Natural killer cell (primary cell): Measurements from ENCODE around the gene TTC24. TPM values are rescaled to one million over a fixed set of nuclear protein-coding genes. Genes with fewer than 3 reads are reported as not detected.

ENCODE experiments used
- ATAC-seq, 3 donors: fragments of 150-1000 bp in 2 of 3; fragments of 200-7000 bp in 1 of 3; cut with Tn5 transposase; 1 replicate in 1 of 3; 2 replicates in 2 of 3; pipeline ENCODE4 v1.10.0; 2021; ENCODE audit warnings: mild to moderate bottlenecking in 2 of 3, moderate library complexity in 2 of 3
- DNase-seq, 2 donors: peaks; one replicate each; pipeline versions ENCODE4 v3.0.0 to v3.0.0-alpha.2; 2013 to 2021; ENCODE audit warnings: mixed read lengths in 1 of 2
- H3K27ac ChIP-seq: one replicate; pipeline ENCODE4 v1.5.1; 2013; ENCODE audit warnings: mild to moderate bottlenecking, low read length
- H3K27me3 ChIP-seq: one replicate; pipeline ENCODE4 v1.6.1; 2013; ENCODE audit warnings: low read length; ENCODE audit not compliant: control insufficient read depth, insufficient read depth
- H3K36me3 ChIP-seq: one replicate; pipeline ENCODE4 v1.6.1; 2013; ENCODE audit warnings: low read length; ENCODE audit not compliant: control insufficient read depth, insufficient read depth
- H3K4me1 ChIP-seq: one replicate; pipeline ENCODE4 v1.6.1; 2013; ENCODE audit warnings: low read length; ENCODE audit not compliant: control insufficient read depth, insufficient read depth
- H3K4me3 ChIP-seq: one replicate; pipeline ENCODE4 v1.5.1; 2013; ENCODE audit warnings: low read length
- H3K9me3 ChIP-seq: one replicate; pipeline ENCODE4 v1.6.1; 2013; ENCODE audit warnings: low read length; ENCODE audit not compliant: control insufficient read depth, insufficient read depth
- H3K27ac Mint-ChIP-seq, 2 donors: one replicate each; pipeline ENCODE4 v1.8.0; 2022; ENCODE audit warnings: mild to moderate bottlenecking in 2 of 2, mixed read lengths in 2 of 2, moderate library complexity in 1 of 2
- H3K27me3 Mint-ChIP-seq, 2 donors: one replicate each; pipeline ENCODE4 v1.8.0; 2022; ENCODE audit warnings: low read depth in 2 of 2, mixed read lengths in 2 of 2
- H3K36me3 Mint-ChIP-seq: one replicate; pipeline ENCODE4 v1.8.0; 2022; ENCODE audit warnings: mixed read lengths
- H3K4me1 Mint-ChIP-seq, 2 donors: one replicate each; pipeline ENCODE4 v1.8.0; 2022; ENCODE audit warnings: mixed read lengths in 2 of 2
- H3K4me3 Mint-ChIP-seq: one replicate; pipeline ENCODE4 v1.8.0; 2022; ENCODE audit warnings: mild to moderate bottlenecking, moderate library complexity, mixed read lengths
- H3K9me3 Mint-ChIP-seq, 2 donors: one replicate each; pipeline ENCODE4 v1.8.0; 2022; ENCODE audit warnings: mixed read lengths in 2 of 2
- WGBS: methylation state at CpG from one replicate; pipeline ENCODE4 v1.1.7; 2013; ENCODE audit warnings: missing lambda C conversion rate; ENCODE audit not compliant: insufficient coverage; 5-methylcytosine and 5-hydroxymethylcytosine counted together
- intact Hi-C: fragments of 100-400 bp; cut with micrococcal nuclease; formaldehyde crosslinking; loops from one replicate; pipeline ENCODE4 v1.14.2; 2022
- total RNA-seq, 4 donors: library from RNA; stranded (reverse); fragments of 120-200 nt in 1 of 4; gene quantifications; one replicate each; pipeline versions ENCODE4 v1.2.3 to v1.2.4, GENCODE V29; 2013 to 2022
- TF ChIP-seq, protein P1 (sequence below): fragments of 200-600 bp; IDR thresholded peaks from one replicate; pipeline ENCODE4 v1.8.0; 2022; ENCODE audit warnings: antibody characterized with exemption

The TTC24 gene
- 1 to 10 TPM; 3.3 to 4.1 (median 4.0) TPM for total RNA-seq
- 7.2 TPM for total RNA-seq (2013)

DNA sequence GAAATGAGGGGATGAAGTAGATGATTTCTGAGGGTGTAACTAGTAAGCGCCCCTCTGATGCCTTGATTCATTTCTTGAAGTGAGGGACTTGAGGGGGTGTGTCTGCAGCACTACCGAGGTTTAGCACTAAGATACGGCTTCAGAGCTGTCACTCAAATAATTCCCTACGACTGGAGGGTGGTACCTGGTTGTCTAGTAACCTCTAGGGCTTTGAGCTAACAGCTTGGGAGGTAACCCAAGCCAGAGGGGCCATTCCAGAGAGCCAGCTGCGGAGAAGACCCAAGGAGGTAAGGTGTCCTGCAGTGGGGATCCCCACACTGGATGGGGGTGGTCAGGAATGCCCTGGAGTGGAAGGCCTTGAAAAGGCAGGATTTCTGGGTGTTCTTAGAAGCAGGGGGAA lies at the start of gene TTC24:
Gene TTC24, plus strand, starts transcription at position 252 of the 400 bp plus-strand sequence. CDS start 1,642 bp downstream, outside the sequence.
- Mint-ChIP-seq H3K9me3 (no peaks in the 10 kb centered on the region), H3K4me3 (no peak within 1 kb of the TSS), H3K4me1 (peaks cover 6 to 30% of the 10 kb centered on the region in 2 donors), H3K27me3 (peaks cover 0 to 4% of the 10 kb centered on the region in 2 donors), H3K27ac (no peak within 1 kb of the TSS), H3K36me3 (no peaks in the 10 kb centered on the region)
- intact Hi-C loops: no loop called here
- H3K9me3 ChIP-seq: no peaks in the 10 kb centered on the region
- H3K4me1 ChIP-seq: peaks cover 32% of the 10 kb centered on the region
- 93% methylated on average over 5 of the region's 5 CpGs for WGBS
- H3K27me3 ChIP-seq: no peaks in the 10 kb centered on the region
- TF ChIP-seq, protein P1, sequence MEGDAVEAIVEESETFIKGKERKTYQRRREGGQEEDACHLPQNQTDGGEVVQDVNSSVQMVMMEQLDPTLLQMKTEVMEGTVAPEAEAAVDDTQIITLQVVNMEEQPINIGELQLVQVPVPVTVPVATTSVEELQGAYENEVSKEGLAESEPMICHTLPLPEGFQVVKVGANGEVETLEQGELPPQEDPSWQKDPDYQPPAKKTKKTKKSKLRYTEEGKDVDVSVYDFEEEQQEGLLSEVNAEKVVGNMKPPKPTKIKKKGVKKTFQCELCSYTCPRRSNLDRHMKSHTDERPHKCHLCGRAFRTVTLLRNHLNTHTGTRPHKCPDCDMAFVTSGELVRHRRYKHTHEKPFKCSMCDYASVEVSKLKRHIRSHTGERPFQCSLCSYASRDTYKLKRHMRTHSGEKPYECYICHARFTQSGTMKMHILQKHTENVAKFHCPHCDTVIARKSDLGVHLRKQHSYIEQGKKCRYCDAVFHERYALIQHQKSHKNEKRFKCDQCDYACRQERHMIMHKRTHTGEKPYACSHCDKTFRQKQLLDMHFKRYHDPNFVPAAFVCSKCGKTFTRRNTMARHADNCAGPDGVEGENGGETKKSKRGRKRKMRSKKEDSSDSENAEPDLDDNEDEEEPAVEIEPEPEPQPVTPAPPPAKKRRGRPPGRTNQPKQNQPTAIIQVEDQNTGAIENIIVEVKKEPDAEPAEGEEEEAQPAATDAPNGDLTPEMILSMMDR: no peak
- H3K4me3 ChIP-seq: no peak within 1 kb of the TSS
- ATAC-seq (no peak), DNase-seq (no peak)
- H3K27ac ChIP-seq: no peak within 1 kb of the TSS
- H3K36me3 ChIP-seq: no peaks in the 10 kb centered on the region

DNA sequence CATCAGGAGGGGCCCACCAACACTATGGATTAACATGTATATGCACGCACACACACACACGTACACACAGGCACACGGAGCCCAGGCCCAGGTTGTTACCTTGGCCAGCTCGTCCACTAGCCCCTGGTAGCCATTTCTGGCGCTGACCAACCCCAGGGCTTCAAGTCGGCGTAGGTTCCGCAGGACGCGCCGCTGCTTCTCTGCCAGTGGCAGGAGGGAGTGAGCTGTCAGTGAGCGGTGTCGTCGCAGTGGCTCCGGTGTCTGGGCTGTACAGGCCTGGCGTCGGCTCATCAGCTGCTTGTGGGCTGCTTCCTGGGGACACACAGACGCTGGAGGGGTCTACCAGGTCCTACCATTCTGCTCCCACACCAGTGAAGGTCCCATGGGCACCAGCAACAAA lies 49.5 kb upstream of the TTC24 start:
- DNase-seq (no peak), ATAC-seq (no peak)
- 96% methylated on average over 18 of the region's 18 CpGs for WGBS
- Mint-ChIP-seq H3K9me3 (no peaks in the 10 kb centered on the region), H3K36me3 (no peaks in the 10 kb centered on the region), H3K4me3 (no peak overlapping the region), H3K4me1 (peaks cover 19 to 21% of the 10 kb centered on the region in 2 donors), H3K27me3 (peaks cover 0 to 2% of the 10 kb centered on the region in 2 donors), H3K27ac (no peak overlapping the region)
- H3K27me3 ChIP-seq: no peaks in the 10 kb centered on the region
- peaks cover 14% of the 10 kb centered on the region for H3K4me1 ChIP-seq
- H3K9me3 ChIP-seq: no peaks in the 10 kb centered on the region
- intact Hi-C loops: no loop called here
- H3K27ac ChIP-seq: no peak overlapping the region
- H3K4me3 ChIP-seq: no peak overlapping the region
- no peaks in the 10 kb centered on the region for H3K36me3 ChIP-seq
- TF ChIP-seq, protein P1: no peak

DNA sequence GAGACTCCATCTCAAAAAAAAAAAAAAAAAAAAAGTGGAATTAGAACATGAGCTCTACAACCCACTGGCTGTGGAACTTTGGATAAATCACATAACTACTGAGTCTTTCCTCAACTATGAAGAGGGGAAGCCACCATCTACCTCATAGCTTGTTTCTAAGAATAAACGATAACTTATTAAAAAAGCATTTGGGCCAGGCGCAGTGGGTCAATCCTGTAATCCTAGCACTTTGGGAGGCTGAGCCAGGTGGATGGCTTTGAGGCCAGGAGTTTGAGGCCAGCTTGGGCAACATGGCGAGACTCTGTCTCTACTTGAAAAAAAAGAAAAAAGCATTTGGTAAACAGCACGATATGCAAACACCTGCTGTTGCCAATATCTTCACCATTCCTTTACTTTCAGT lies 47.1 kb upstream of the TTC24 start:
- Histone ChIP-seq H3K36me3 (no peaks in the 10 kb centered on the region), H3K4me1 (peaks cover 3% of the 10 kb centered on the region), H3K9me3 (no peaks in the 10 kb centered on the region), H3K4me3 (no peak overlapping the region), H3K27ac (no peak overlapping the region), H3K27me3 (no peaks in the 10 kb centered on the region)
- Mint-ChIP-seq H3K4me1 (peaks cover 8 to 9% of the 10 kb centered on the region in 2 donors), H3K36me3 (no peaks in the 10 kb centered on the region), H3K27ac (no peak overlapping the region), H3K27me3 (no peaks in the 10 kb centered on the region), H3K9me3 (no peaks in the 10 kb centered on the region), H3K4me3 (no peak overlapping the region)
- ATAC-seq (no peak), DNase-seq (no peak)
- TF ChIP-seq, protein P1: no peak
- 98% methylated on average over 3 of the region's 4 CpGs for WGBS
- intact Hi-C loops: no loop called here

DNA sequence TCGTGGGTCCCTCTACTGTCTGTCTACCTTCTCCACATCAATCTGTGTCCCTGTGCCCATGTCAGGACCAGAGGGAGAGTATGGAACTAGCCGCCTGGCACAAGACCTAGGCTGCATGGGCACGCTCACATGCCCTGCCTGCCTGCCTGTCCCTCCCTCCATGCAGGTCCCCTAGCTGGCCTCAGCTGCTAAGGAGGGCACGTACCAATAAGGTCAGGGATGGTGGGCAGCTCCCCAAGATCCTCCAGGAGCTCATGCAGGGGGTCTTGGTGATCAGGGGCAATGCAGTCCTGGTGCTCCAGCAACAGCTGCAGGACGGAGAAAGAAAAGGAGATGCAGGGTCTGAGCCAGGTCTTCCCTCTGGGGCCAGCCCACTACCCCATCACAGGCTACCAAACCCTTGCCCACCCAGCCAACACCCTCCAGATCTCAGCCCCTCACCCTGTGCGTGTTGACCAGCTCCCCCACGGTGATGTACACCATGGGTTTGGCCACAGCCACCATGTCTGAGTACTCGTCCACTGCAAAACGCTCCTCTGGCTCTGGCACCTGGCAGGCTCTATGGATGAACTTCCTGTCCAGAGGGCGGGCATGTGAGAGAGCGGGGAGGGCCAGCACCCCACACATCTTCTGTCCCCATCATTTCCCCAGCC lies 45.8 kb upstream of the TTC24 start:
- WGBS: 94% methylated on average over 11 of the region's 11 CpGs

More for the DNA sequence above, 45.8 kb upstream of the TTC24 start:
- no peaks in the 10 kb centered on the region for H3K9me3 ChIP-seq
- peaks cover 1% of the 10 kb centered on the region for H3K4me1 ChIP-seq
- H3K27ac ChIP-seq: no peak overlapping the region
- Mint-ChIP-seq H3K36me3 (no peaks in the 10 kb centered on the region), H3K9me3 (no peaks in the 10 kb centered on the region), H3K27ac (peak overlapping the region in 1 of 2 donors; percentile 6), H3K4me1 (peaks cover 2 to 3% of the 10 kb centered on the region in 2 donors), H3K27me3 (no peaks in the 10 kb centered on the region), H3K4me3 (no peak overlapping the region)
- no peaks in the 10 kb centered on the region for H3K27me3 ChIP-seq
- intact Hi-C loops: no loop called here
- no peaks in the 10 kb centered on the region for H3K36me3 ChIP-seq
- no peak for ATAC-seq
- TF ChIP-seq, protein P1: no peak
- no peak for DNase-seq
- no peak overlapping the region for H3K4me3 ChIP-seq
